Astrocyte of the cerebellum (primary cell): ENCODE measurements around the gene ABTB2.

Experiments used
- DNase-seq: peaks from one replicate; pipeline ENCODE4 v3.0.0-alpha.2; 2011; ENCODE audit warnings: low read depth
- H3K4me3 ChIP-seq: 2 replicates; pipeline ENCODE4 v1.5.1; 2011; ENCODE audit warnings: mild to moderate bottlenecking, low read depth, low read length, moderate library complexity
- CTCF ChIP-seq: IDR thresholded peaks from 2 replicates; pipeline ENCODE4 v1.5.1; 2012; ENCODE audit warnings: low read length, low read depth, moderate library complexity, mild to moderate bottlenecking; ENCODE audit errors: missing control alignments
- in situ Hi-C: cut with HindIII; loops from 2 replicates; pipeline ENCODE4 v1.10.0; 2017; ENCODE audit warnings: low sequenced_read_pairs

Gene ABTB2

GRCh38 chr11:34356576-34356912 lies 1.3 kb downstream of the ABTB2 start:
- peak overlapping the region; percentile 76 for H3K4me3 ChIP-seq
- no peak for TF ChIP-seq CTCF
- in situ Hi-C loops: no loop called here
- no peak for DNase-seq

GRCh38 chr11:34356130-34356529 lies 1.7 kb downstream of the ABTB2 start:
- in situ Hi-C loops: no loop called here
- peak overlapping the region; percentile 76 for H3K4me3 ChIP-seq
- TF ChIP-seq CTCF: peak; percentile 22
- DNase-seq: no peak

- H3K4me3 ChIP-seq: peak overlapping the region; percentile 76
- no peak for TF ChIP-seq CTCF
- no peak for DNase-seq
- in situ Hi-C loops: no loop called here
Observed at GRCh38 chr11:34355726-34356125, 2.1 kb downstream of the ABTB2 start.

- in situ Hi-C loops: loop anchor here (5.0 kb wide), 3 partner anchors 52 to 172 kb away; no protein-coding TSS in a partner anchor
- no peak for TF ChIP-seq CTCF
- peak overlapping the region; percentile 76 for H3K4me3 ChIP-seq
- DNase-seq: no peak
Observed at GRCh38 chr11:34354782-34355181, 3.0 kb downstream of the ABTB2 start.

GRCh38 chr11:34353881-34354280 lies 3.9 kb downstream of the ABTB2 start:
- TF ChIP-seq CTCF: no peak
- no peak overlapping the region for H3K4me3 ChIP-seq
- in situ Hi-C loops: loop anchor here (5.0 kb wide), 3 partner anchors 52 to 172 kb away; no protein-coding TSS in a partner anchor
- DNase-seq: no peak

- DNase-seq: no peak
- no peak for TF ChIP-seq CTCF
- in situ Hi-C loops: loop anchor here (5.0 kb wide), 3 partner anchors 50 to 170 kb away; no protein-coding TSS in a partner anchor
- no peak overlapping the region for H3K4me3 ChIP-seq
Observed at GRCh38 chr11:34351687-34352469, 5.9 kb downstream of the ABTB2 start.
